HFFc6 (cell line): Measurements from ENCODE around the gene CCDC183. TPM values are rescaled to one million over a fixed set of nuclear protein-coding genes. Genes with fewer than 3 reads are reported as not detected.
A peak's percentile ranks its signal among the peaks of the same experiment; 100 is the strongest.

ENCODE experiments used
- DNase-seq: peaks from one replicate; pipeline ENCODE4 v3.0.0-alpha.2; 2018
- H3K27ac Mint-ChIP-seq: 2 replicates; pipeline ENCODE4 v1.8.0; 2020; ENCODE audit warnings: mild to moderate bottlenecking, mixed read lengths
- H3K27me3 Mint-ChIP-seq: 2 replicates; pipeline ENCODE4 v1.8.0; 2021; ENCODE audit warnings: mild to moderate bottlenecking, moderate library complexity, mixed read lengths; ENCODE audit not compliant: insufficient read depth
- H3K36me3 Mint-ChIP-seq: 2 replicates; pipeline ENCODE4 v1.8.0; 2021; ENCODE audit warnings: low read depth, mixed read lengths
- H3K4me1 Mint-ChIP-seq: 2 replicates; pipeline ENCODE4 v1.8.0; 2020; ENCODE audit warnings: low read depth, mixed read lengths
- H3K4me3 Mint-ChIP-seq: 2 replicates; pipeline ENCODE4 v1.8.0; 2020; ENCODE audit warnings: mild to moderate bottlenecking, moderate library complexity, mixed read lengths
- H3K9me3 Mint-ChIP-seq: 2 replicates; pipeline ENCODE4 v1.8.0; 2020; ENCODE audit warnings: mild to moderate bottlenecking, mixed read lengths
- CTCF ChIP-seq: fragments of 200-600 bp; sonication (generic); IDR thresholded peaks from 2 replicates; pipeline ENCODE4 v1.5.0; 2021; ENCODE audit warnings: antibody characterized with exemption, mild to moderate bottlenecking
- total RNA-seq, 6 experiments: library from RNA; stranded (reverse); fragmentation: NEBNext Ultra II Directional; extraction: Animal tissue kit (Norgen Biotek cat#: 25700); gene quantifications; 2 replicates in 1 of 6; 3 replicates in 5 of 6; pipeline ENCODE4 v1.2.3, GENCODE V29; 2021

CCDC183 gene
- total RNA-seq, 6 experiments from 2014 or later: 0.25 to 0.87 (median 0.34) TPM

DNA sequence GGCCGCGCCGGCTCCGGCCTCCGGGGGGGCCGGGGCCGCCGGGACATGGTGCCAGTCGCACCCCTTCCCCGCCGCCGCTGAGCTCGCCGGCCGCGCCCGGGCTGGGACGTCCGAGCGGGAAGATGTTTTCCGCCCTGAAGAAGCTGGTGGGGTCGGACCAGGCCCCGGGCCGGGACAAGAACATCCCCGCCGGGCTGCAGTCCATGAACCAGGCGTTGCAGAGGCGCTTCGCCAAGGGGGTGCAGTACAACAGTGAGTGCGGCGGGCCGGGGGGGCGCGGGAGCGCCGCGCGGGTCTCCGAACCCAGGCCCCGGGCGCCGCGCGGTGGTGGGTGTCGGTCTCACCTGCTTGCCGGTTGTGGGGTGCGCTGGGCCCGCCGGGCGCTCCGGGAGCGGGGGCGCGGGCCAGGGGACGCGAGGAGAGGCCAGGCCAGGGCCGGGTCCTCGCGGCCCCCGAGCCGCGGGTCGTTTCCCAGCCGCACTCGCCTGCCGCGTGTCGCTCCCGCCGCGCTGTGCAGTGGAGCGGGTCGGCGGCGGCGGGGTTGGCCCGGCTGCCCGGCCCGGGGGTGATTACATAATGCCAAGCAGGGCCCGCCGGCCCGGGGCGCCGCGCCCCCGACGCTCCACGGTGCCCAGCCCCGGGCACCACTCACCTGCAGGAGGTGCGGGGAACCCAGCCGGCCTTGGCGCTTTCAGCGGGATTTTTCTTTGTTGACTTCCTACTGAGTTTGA lies 12.1 kb downstream of the CCDC183 start:
- Mint-ChIP-seq H3K4me3 (peak overlapping the region; percentile 87), H3K27ac (peak overlapping the region; percentile 69), H3K36me3 (peaks cover 24% of the 10 kb centered on the region), H3K27me3 (peaks cover 2% of the 10 kb centered on the region; the same call in 1 of the 2 replicates), H3K9me3 (no peaks in the 10 kb centered on the region), H3K4me1 (peaks cover 30% of the 10 kb centered on the region)
- no peak for DNase-seq
- peak; percentile 24 for TF ChIP-seq CTCF

DNA sequence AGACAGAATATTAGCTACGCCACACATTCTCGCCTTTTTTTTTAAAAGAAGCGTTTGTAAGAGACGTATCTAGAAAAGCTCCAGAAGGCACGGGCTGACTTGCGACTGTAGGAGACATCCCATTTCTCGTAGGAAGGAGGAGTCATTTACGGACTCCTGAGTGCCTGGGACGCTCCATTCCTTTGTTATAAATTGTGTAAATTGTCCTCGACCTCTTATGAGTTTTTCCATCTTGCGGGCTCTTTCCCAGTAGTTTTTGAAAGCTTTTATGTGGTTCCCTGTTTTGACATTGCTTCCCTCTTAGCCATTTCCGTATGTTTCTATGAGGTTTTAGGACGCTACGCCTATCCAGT lies 12.6 kb downstream of the CCDC183 start:
- Mint-ChIP-seq H3K36me3 (peaks cover 29% of the 10 kb centered on the region), H3K27ac (peak overlapping the region; percentile 69), H3K27me3 (peaks cover 2% of the 10 kb centered on the region; the same call in 1 of the 2 replicates), H3K9me3 (no peaks in the 10 kb centered on the region), H3K4me1 (peaks cover 30% of the 10 kb centered on the region), H3K4me3 (peak overlapping the region; percentile 87)
- DNase-seq: peak; percentile 33
- TF ChIP-seq CTCF: no peak

DNA sequence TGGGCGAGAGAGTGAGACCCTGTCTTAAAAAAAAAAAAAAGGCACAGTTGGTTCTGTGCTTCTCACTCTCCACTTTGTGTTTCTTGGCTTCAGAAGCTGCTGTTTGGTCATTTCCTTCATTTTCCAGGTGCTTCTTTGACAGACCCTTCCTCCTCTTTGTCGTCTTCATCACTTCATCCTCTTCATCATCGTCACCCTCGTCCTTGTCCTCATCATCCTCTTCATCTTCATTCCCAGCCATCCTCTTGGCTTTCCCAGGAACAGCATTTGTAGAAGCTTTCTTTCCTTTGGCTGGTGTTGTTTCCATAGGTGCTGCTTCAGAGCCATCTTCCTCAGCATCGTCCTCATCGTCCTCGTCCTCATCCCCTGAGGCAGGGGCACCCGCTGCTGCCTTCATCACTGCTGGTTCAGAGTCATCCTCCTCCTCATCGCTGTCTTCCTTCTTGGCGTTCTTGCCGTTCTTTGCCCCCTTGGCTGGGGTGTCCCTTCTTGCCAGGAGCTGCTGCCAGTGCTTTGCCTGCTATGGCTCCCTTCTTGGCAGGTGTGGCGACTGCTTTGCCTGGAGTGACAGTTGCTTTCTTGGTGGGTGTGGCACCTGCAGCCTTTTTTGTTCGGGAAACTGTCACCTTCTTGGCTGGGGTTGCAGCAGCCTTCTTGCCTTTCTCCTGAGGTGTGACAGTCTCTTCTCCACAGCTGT lies 18.7 kb downstream of the CCDC183 start:
- no peak overlapping the region for H3K27ac Mint-ChIP-seq
- peaks cover 2% of the 10 kb centered on the region; the same call in 1 of the 2 replicates for H3K27me3 Mint-ChIP-seq
- H3K4me1 Mint-ChIP-seq: peaks cover 9% of the 10 kb centered on the region

GRCh38 chr9:136815422-136815782 lies 19.3 kb downstream of the CCDC183 start:
- peaks cover 2% of the 10 kb centered on the region; the same call in 1 of the 2 replicates for H3K27me3 Mint-ChIP-seq
- no peak overlapping the region for H3K27ac Mint-ChIP-seq
- no peak for DNase-seq
- no peak for TF ChIP-seq CTCF
- H3K4me1 Mint-ChIP-seq: peaks cover 5% of the 10 kb centered on the region; the same call in 1 of the 2 replicates
- peaks cover 36% of the 10 kb centered on the region for H3K36me3 Mint-ChIP-seq
- no peak overlapping the region for H3K4me3 Mint-ChIP-seq
- H3K9me3 Mint-ChIP-seq: no peaks in the 10 kb centered on the region

More for the DNA sequence above, 18.7 kb downstream of the CCDC183 start:
- H3K9me3 Mint-ChIP-seq: no peaks in the 10 kb centered on the region
- H3K36me3 Mint-ChIP-seq: peaks cover 40% of the 10 kb centered on the region
- no peak for DNase-seq
- no peak overlapping the region for H3K4me3 Mint-ChIP-seq
- TF ChIP-seq CTCF: no peak

- no peak for TF ChIP-seq CTCF
- Mint-ChIP-seq H3K36me3 (peaks cover 13% of the 10 kb centered on the region), H3K4me3 (peak overlapping the region; percentile 71), H3K9me3 (no peaks in the 10 kb centered on the region), H3K4me1 (peaks cover 8% of the 10 kb centered on the region), H3K27ac (peak overlapping the region; percentile 40; the same call in 1 of the 2 replicates), H3K27me3 (no peaks in the 10 kb centered on the region; the same call in 1 of the 2 replicates)
- no peak for DNase-seq
Observed at GRCh38 chr9:136820971-136821825, 25.1 kb downstream of the CCDC183 start.
